IPS-NIHi7 (cell line): ENCODE data around the gene AGA.
A peak's percentile ranks its signal among the peaks of the same experiment; 100 is the strongest.

Experiments
- DNase-seq: peaks from one replicate; pipeline ENCODE4 v3.0.0; 2012; ENCODE audit warnings: mixed read lengths; ENCODE audit errors: extremely low spot score

AGA gene

DNA sequence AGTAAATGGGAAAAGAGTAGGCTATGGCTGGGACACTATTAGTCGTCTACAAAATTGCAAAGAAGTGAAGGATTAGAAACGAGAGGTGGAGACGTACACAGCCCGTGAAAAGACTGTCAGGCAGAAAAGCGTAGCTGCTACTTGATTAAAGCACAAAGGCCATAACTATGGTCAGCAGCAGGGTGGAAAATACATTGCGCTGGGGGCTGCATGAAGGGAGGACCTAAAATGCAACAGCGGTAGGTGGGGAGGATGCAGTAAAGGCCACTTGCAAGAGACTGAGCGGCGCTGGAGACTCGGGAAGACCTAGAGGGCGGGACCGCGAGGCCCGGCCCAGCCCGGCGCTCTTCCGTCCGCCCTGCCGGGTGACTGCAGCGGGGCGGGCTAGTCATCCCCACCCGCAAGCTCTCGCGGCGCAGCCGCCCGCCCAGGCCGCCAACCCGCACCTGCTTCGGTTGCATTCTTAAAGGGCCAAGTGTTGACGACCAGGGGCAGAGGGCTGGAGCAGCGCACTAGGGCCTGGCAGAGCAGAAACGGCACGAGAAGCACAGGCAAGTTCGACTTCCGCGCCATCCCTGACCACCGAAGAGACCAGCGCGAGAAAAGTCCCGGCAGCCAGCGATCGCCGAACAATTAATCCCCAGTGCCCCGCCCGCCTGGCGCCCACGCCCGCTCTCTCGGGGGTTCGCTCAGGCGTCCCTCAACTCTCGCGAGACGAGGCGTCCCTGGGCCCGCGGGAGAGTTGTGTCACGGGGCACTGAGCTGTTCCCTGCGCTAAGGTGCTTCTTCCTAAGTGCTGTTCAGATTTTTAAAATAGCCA, at the start of gene AGA:
TSS of gene AGA (minus strand) at position 635 of the 820 bp plus-strand sequence. CDS start at position 573, 62 bp downstream.
- peak; percentile 94 for DNase-seq

DNA sequence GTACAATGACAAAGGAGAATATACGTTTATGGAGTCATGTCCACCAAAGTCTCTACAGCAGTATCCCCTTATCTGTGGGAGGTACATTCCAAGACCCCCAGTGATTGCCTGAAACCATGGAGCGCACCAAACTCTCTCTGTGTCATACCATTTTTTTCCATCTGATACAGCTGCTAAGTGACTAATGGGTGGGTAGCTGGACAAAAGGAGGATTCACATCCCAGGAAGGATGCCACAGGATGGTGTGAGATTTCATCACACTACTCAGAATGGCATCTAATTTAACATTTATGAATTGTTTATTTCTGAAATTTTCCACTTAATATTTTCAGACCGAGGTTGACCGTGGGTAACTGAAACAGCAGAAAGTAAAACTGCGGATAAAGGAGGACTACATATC, 49.8 kb upstream of the AGA start:
- DNase-seq = no peak

DNA sequence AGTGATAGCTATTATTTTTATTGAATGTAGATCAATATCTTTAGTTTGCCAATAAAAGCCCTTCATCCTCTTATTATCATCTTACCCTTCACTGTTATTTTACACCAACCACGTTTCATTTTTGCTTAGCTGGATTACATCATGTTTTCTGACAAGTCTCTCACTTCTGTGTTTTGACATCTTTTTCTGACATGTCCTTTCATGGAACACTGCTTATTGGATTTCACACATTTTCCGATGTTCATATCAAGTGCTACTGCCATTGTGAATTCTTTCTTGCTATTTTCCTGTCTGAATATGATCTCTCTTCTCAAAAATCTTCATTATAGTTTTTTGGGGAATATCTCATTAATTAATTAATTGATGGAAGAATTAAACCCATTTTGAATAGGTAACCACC, 48.5 kb upstream of the AGA start:
- DNase-seq = no peak

DNA sequence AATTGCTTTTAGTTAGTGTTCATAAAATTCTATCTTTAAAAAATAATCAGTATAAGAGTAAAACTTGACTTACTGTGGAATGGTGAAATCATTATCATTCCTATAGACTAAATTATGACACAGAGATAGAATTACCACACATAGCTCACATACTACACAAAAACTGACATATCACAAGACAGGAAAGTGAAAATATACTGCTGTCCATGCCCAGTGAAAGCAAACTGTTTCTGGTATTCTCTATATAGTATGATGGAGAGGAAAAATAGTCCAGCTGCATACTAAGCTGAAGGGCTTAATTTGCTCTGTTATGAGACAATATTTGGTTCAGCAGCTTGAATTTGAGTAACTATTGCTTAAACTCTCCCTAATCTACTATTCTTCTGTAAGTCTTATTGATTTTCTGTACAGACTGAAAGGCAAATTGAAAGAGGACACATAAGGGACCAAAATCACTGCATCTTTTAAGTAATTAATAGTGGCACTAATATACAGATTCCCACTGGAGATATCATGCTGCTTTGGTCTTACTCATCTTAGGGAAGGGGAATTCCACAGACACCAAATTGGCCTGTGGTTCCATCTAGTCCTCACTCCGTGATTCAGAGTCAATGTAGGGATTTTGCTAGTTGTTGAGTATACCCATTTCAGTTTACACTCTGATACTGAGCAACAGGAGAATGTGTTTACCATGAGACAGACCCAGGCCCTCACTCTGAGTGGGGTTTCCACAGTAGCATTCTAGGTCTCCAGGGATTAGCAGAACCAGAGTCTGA, 47.4 kb upstream of the AGA start:
- no peak for DNase-seq

DNA sequence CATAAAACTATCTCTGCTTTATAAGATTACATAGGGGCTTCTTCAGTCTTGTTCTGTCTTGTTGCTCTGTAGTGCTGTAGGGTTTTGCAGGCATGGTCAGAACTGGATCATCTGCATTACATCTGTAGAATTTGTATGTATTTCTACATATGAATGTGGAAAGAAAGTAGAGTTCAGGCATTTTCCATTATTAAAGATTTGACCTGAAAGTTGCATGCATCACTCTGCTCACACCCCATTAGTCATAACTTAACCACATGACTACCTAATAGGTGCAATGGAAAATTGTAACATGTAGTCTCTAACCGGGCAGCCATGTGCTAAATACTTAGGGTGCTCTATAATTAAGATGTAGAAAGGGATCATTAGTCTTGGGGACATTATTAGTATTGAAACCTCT, 45.7 kb upstream of the AGA start:
- no peak for DNase-seq

DNA sequence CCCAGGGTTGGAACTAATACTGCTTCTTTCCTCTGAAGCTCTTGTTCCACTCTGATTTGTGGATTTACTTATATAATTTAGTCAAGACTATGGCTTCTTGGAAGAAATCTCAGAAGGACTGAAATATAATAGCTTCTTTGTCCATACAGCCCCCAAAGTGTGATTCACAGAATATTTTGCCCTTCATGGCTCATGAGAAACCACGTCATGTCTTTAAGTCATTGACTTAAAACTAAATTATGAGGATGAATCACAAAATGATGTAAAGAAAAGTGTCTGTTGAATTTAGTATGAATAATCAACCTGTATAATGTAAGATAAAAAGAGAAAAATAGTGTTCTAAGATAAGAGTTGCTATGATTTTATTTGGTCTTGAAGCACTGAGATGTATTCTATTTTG, 43.3 kb upstream of the AGA start:
- DNase-seq = no peak

DNA sequence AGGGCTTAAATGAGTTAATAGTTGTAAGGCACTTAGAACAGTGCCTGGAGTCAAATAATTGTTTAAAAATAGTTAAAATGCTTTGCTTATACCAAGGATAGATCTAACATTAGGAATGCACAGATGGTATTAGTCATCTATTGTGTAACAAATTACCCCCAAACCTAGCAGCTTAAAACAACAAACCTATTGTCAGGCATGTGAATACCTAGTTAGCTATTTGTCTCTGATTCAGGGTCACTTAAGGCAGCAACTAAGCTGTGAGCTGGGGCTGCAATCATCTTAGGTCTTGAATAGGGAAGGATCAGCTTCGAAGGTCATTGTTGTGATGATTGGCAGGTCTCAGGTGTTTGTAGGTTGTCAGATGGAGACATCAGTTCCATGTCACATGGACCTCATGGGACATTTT, 42.4 kb upstream of the AGA start:
- peak; percentile 18 for DNase-seq

DNA sequence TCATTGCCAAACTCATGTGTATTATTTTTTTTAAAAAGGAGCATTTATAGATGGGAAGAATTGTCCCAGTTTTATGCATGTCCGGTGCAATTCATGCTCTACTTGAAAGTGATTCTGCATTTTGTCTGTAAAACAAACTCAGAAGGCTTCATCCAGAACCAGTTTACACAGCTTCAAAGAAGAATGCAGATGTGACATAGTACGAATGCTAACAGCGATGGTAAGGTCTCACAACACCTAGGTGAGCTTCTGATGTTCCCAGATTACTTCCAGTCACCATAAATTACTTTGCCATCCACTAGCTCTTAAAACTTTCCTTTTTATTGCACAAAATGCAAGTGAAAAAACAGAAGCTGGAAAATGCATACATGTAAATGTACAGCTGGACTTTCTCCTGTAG, 41.5 kb upstream of the AGA start:
- no peak for DNase-seq

DNA sequence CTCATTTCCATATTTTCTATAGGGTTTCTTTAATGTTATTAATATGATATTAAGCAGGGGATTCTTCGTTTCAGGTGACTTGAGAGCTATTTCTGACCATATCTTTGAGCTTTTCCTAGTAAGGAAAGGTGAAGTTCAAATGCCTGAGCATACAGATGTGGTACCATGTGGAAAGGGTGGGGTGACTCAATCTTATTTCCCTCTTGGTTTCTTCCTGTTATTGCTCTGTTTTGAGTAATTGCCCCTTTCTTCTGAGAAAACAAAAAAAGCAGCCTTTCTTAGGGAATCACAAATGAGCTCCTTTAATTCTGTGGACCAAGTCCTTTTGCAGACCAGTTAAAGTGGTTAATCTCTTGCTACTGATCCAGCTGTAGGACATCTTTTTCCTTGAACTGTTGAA, 41.0 kb upstream of the AGA start:
- no peak for DNase-seq

DNA sequence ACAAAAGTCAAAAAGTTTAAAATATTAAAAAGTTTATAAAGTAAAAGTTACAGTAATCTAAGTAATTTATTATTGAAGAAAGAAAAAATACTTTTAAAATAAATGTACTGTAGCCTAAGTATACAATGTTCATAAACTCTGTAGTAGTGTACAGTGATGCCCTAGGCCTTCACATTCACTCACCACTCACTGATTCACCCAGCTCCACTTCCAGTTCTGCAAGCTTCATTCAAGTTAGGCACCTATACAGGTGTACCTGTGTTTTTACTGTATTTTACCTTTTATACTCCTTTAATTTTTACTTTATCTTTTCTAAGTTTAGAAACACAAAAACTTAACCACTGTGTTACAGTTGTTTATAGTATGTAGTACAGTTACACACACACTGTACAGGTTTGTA, 40.1 kb upstream of the AGA start:
- DNase-seq = no peak

DNA sequence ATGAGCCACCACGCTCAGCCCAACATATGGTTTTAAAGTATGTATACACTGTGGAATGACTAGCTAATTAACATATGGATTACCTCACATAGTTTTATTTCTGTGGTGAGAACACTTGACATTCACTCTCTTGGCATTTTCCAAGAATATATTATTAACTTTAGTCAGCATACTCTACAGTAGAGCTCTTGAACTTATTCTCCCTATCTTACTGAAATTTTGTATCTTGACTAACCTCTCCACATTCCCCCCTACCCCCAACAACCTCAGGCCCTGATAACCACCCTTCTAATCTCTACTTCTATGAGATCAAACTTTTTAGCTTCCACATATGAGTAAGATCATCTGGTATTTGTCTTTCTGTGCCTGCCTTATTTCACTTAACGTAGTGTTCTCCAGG, 38.6 kb upstream of the AGA start:
- DNase-seq = no peak

DNA sequence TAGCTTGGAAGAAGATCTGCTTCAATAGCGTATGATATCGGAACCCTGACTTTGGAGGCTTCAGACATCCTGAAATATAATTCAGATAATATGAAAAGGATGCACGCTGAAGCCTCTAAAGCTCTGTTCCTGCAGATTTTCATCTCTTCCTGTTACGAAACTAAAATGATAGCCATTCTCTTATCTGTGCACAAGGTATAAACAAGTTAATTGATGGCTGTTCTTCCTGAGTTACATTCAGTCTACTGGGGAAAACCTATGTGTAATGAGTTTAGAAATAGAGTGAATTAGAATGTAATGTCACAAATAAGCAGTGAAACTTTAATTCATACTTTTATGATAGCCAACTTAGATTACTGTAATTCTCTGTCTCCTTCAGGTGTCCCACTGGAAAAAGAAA, 36.8 kb upstream of the AGA start:
- no peak for DNase-seq

DNA sequence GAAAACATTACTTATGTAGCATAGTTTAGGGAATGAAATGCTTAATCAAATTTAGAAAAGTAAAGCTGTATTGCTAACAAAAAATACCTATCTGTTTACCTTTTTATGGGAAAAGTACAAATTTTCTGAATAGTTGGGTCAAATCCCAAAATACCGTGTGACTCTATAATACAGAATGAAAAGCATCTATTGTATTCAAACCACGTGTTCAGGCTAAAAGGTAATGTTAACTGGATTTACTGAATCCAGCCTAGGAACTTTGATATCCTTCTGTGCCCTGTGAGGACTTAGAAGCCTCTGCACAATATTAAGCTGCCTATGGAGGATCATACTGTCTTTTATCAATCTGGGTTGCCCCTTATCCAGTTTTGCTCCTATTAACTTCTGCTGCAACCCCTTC, 36.3 kb upstream of the AGA start:
- no peak for DNase-seq

DNA sequence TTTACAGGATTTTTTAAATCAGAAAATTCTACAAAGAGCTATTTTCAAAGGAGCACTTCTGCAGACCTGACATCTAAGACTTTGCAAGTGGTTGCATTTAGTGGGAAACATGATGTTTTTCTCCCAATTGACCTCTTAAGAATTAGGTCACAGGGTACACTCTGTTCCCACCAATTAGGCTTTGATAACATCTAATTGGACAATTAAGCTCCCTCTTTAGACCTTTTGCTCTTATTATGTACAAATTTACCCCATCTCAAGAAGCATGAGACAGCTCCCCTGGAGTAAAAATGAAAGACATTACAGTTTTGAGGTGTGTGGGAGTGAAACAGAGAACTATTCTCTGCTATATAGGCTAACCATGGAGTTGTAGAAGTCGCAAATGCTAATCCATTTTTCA, 31.8 kb upstream of the AGA start:
- no peak for DNase-seq

DNA sequence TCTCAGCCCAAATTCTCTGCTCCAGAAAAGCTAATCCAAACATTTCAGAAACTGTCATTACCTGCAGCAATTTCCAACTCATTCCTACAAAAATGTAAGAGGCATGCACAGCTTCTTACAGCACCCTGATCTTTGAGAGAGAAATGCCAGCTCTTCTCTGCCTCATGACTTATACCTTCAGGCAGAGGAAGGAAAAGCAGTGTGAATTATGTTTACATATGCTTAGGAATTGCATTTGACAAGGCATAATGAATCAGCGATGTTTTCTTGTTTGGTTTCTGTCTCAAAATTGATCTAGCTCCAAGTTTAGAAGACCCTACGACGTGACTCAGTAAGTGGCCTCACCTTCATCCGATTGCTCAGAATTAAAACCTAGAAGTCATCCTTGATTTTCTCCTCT, 21.8 kb upstream of the AGA start:
- no peak for DNase-seq

DNA sequence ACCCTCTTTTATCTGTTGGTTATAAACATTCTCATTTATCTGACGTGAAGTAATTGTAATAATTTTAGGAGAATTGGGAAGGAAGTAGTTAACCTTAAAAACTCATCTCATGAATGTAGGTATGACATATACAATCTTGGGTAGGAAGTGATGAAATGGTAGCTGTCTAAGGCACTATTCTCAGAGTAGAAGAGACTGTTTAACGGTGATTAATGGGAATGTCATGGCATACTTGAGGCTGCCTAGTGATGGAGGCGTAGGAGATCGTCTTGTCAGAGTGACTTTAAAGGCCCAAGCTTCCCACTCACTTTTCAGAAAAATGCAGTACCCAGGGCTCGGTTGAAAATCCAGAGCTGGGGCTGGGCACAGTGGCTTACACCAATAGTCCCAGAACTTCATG, 19.4 kb upstream of the AGA start:
- no peak for DNase-seq

DNA sequence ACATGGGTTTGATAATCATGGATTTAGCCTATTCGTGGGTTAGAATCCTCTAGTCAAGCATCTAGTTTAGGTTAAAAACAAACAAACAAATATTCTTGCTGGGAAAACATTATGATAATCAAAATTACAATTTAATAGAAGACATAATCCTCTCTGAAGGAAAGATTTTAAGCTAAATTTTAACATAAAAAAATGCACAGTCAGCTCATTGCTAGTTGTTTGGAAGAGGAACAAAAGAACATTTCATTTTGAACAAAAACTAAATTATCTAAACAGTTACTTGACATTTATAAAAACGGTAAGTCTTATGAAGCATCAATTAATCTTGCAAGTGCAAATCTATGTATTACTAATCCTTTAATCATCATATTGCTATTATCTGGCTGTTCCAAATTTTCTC, 18.2 kb upstream of the AGA start:
- no peak for DNase-seq

DNA sequence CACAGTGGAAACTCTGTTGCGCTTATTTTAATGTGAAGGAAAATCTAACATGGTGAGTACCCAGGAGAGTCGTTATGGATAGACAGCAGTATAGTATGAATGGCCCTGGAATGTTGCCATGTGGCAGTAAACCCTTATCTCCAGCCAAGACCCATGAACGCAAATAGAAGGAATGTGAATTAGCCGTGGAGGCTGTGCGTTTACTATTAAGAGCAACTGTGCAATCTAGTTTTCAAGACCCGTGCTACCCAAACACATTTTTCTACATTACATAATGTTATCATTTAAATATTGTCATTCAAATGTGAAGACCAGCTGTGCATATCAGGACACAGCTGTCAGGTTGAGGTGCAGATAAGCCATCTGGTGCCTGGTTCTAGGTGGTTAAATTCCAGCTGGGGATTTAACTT, 13.3 kb upstream of the AGA start:
- DNase-seq = no peak

DNA sequence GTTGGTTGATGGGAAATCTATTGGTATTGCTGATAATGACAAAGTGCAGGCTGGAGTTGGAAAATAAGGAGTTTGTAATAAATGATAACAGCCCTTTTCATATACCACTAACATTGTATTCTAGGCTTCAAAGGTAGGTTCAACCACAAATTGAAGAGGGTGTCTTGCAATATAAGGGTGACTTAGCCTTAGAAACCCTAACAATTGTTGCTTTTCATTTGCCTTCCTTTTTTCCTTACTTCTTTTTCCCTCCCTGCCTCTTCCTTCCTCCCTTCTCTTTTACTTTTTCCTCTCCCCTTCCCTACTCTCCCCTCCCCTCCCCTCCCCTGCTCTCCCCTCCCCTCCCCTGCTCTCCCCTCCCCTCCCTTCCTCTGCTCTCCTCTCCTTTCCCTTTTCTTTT, 10.9 kb upstream of the AGA start:
- no peak for DNase-seq

DNA sequence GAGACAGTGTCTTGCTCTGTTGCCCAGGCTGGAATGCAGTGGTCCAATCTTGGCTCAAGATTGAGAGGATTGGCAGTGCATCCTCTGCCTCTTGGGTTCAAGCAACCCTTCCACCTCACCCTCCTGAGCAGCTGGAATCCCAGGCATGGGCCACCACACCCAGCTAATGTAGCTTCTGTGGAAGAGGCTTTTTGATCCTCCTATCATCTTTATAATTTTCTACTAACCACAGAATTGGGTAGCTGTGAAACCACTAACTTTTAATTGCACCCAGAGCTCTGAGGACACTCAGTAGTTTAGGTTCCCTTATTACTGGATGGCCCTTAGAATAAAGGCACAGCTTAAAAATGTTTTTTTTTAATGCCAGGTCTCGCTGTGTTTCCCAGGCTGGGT, 8.9 kb upstream of the AGA start:
- DNase-seq = no peak

DNA sequence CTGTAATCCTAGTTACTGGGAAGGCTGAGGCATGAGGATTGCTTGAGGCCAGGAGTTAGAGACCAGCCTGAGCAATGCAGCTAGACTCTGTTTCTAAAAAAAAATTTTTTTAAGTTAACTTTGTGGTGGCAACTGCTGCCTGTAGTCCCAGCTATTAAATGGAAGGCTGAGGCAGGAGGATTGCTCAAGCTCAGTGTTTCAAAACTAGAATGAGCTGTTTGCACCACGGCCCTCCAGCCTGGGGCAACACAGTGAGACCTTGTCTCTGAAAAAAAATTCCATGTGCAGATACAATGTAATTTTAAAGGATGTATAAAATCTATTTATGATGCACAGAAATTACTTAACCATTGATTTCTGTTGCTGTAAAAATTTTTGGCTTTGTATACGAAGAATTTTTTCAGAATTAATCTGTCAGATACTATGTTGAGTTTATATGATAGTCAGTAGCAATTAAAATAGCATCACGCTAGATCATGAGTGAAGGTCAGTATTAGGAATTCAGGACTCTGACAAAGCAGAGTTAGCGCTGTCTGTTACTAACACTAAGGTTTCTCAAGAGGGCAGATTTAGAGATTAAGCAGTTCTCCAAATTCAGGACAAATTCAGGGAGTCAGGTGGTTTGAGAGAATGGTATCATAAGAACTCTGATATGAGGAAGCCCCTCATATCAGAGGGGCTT, 8.3 kb upstream of the AGA start:
- no peak for DNase-seq

DNA sequence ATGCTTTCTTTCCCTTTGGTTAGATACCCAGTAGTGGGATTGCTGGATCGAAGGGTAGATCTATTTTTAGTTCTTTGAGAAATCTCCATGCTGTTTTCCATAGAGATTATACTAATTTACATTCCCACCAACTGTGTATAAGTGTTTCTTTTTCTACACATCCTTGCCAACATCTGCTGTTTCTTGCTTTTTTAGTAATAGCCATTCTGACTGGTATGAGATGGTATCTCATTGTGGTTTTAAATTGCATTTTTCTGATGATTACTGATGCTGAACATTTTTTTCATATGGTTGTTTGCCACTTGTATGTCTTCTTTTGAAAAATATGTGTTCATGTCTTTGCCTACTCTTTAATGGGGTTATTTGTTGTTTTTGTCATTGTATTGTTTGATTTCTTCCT, 6.6 kb upstream of the AGA start:
- no peak for DNase-seq
